ENCODE measurements around the gene TWF2.

The TWF2 gene

DNA sequence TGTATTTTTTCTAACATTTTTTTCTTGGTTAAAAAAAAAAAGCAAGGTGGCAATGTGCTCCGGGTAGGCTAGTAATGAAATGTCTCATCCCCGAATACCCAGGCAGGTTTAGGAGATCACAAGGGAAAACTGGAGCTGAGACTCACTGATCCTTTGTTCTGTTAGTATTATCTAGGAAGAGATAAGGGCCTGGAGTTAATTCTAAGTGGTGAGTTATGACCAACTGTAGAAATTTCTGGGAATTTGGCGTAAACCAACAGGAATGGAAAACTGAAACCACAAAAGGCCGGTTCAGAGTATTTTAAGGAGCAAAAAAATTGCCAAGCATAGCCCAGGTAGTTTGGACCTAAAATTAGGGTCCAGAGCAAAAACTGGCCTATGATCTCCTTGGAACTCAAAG lies 19.0 kb upstream of the TWF2 start:
- DNase-seq (ENCODE audit: low read depth, low spot score) = no peak

DNA sequence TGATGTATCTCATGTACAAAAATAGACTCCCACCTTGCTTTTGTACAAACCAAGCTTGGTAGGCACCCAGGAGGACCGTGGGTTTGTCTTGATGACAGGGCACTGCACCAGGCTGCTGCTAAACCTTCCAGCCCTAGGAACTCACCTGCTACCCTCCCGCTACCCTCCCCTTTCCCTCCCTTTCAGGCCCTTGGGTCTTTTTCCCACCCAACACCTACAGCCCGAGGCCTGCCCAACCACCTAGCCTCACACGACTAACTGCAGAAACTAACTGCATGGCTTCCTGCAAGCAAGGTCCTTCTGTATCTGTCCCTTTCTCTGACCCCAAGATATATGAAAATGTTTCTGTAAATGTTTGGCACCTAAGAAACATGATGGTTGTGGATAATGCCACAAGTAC lies 17.7 kb upstream of the TWF2 start:
- no peak for DNase-seq (ENCODE audit: low read depth, low spot score)

DNA sequence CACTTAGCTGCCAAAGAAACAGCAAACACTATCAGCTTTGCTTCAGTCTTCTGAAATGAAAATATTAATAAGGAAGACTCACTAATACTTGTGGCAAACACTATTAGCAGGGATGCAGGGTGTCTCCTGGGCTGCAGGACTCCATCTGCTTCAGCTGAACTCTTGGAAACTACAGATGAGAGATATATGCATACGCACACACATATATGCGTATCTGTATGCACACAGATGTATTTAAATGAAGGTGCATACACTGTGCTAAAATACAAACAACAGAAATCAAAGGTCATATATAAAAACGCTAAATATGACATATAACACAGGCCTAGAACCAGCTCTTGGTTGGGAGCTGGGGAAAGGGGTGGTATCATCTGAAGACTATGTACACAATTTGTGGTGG lies 17.2 kb upstream of the TWF2 start:
- DNase-seq (ENCODE audit: low read depth, low spot score) = no peak

DNA sequence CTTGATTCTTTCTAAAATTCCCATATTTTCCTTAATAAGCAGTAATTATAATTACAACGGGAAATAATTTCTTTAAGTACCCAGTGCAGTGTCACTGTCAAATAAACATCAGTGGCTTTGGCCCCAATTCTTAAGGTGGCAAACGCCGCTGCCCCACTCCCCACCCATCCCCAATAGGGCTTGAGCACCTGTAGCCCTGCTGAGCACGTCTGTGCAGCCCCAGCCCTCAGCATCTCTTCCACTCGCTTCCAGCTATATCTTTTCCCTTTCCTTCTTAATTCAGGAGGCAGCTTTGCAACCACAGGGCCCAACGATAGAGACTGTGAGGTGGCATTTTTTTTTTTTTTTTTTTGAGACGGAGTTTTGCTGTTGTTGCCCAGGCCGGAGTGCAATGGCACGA lies 15.7 kb upstream of the TWF2 start:
- DNase-seq (ENCODE audit: low read depth, low spot score) = no peak

DNA sequence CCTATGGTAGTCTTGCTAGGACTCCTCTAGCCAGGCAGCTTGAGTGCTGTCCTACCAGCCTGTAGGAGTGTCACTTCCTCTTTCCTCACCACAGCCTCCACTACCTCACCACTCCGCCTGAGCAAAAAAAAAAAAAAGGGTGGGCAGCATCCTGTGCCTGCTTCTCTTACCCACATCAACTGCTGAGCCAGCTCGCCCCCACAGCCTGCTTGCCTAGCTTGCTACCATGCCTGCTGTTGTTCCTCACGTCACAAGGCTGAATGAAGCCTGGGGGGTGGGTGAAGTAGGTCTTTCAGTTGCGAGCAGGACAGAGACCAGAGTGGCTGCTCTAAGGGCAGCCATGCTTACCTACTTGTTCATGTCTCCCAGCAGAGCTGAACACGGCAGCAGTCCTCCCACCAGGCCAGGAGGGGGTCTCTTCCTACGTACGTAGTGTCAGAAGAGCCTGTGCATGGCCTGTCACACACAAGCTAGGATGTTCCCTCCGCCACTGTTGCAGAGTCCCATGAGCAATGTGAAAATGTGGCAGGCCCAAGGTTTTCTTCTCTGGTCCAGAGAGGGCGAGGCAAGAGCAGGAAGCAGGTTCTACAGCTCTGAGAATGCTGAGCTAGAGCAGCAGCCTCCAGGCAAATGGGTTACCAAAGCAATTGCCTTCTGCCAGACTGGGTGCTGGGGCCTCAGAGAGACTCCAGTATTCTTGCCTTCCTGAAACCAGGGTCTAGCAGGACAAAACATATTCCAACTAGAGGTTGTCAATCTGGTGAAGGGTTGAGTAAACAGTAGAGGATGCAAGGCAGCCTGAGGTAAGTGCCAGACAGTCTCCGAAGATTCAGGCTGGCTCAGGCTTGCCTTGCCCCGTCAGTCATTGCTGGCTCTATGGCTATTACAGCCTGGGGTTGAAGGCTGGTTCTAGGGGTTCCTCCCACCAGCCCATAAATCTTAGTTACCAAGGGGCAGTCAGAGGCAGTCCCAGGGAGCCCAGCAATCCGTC lies 14.7 kb upstream of the TWF2 start:
- no peak for DNase-seq (ENCODE audit: low read depth, low spot score)

DNA sequence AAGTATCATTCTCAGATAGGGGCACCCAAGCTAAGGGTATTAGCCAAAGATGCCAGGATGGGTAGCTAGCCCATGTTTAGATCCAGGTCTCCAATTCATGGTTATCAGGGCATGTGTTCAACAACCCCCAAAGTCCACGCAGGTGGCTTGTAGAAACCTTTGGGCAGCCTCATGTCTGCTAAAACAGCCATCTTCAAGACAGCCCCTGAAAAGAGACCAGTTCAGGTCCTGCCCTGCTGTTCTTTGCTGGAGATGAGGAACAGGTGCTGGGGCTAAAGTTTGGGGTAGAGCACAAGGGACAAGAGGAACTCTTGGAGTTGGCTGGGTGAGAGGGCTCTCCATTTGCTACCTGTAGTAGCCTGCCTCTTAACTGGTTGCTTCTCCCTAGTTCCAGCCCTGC lies 11.2 kb upstream of the TWF2 start:
- no peak for DNase-seq (ENCODE audit: low read depth, low spot score)

DNA sequence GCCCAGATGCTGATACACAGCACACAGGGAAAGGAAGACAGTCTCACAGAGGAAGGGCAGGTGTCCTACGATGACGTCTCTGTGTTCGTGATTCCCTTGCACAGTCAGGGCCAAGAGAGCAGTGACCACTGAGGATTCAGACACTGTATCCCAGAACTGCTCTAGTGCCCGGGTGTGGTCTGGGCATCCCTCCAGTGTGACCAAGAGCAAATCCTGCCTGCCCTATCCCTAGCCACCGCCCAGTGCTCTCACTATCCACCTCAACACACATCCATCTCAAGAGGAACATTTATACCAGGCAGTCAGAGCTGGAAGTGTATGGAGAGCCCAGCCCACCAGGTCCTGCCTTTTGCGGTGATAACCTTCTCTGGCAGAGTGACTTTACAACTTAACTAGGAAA lies 10.7 kb upstream of the TWF2 start:
- no peak for DNase-seq (ENCODE audit: low read depth, low spot score)

GRCh38 chr3:52248816-52249547 lies 10.0 kb upstream of the TWF2 start:
- no peak for DNase-seq (ENCODE audit: low read depth, low spot score)

- DNase-seq (ENCODE audit: low read depth, low spot score) = no peak
These were observed 9.2 kb upstream of the TWF2 start for GRCh38 chr3:52248165-52248541.

DNA sequence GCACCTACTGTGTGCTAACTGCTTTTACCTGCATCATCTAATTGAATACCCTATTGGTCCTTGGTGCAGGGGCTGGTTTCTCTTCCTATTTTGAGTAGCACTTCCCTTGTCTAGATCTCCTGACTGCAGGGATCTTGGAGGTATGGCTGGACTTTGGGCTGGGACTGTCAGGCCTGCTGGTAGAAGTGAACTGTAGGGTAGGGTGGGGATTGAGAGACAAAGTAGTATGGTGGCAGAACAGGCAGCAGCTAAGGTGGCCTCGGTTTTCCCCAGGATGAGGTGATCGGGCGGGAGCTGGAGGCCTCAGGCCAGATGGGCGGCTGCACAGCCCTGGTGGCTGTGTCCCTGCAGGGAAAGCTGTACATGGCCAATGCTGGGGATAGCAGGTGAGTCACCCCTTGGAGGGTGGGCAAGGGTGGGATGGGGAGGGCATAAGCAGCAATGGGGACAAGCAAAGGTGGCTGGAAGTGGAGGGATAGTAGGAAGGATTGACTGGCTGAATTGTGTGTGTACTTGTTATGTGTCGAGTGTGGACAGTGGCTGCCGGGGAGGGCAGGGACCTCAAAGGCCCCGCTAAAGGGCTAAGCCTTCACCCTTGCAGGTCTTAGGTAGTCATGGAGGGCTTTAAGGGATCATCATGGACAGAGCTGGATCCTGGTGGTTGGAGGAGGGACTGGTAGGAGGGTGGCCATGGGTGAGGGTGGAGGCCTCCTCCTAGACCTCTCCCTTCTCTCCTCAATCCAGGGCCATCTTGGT lies 8.6 kb upstream of the TWF2 start:
- DNase-seq (ENCODE audit: low read depth, low spot score) = no peak

GRCh38 chr3:52246728-52247408 lies 7.9 kb upstream of the TWF2 start:
- no peak for DNase-seq (ENCODE audit: low read depth, low spot score)

DNA sequence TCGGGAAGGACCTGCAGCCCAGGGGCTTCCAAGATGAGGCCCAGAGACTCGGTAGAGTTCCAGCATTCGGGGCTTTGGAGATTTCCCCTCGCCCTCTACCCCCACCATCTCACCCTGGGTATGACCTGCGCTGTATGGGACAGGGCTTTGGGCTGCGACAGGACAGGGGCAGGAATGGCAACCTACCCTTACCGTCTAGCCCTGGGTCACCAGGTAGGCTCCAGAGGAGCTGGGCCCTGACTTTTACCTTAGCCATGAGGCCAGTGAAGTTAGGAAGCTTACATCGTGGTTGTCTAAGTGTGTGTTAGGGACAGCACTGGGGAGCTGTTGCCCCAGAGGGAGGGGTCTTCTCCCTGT lies 7.3 kb upstream of the TWF2 start:
- DNase-seq (ENCODE audit: low read depth, low spot score) = no peak

- no peak for DNase-seq (ENCODE audit: low read depth, low spot score)
These were observed 6.6 kb upstream of the TWF2 start, which contains the start of gene PPM1M for GRCh38 chr3:52245322-52246263. Gene PPM1M, plus strand, starts transcription at chr3:52245759. Its CDS starts 66 bp downstream, at chr3:52245825.

DNA sequence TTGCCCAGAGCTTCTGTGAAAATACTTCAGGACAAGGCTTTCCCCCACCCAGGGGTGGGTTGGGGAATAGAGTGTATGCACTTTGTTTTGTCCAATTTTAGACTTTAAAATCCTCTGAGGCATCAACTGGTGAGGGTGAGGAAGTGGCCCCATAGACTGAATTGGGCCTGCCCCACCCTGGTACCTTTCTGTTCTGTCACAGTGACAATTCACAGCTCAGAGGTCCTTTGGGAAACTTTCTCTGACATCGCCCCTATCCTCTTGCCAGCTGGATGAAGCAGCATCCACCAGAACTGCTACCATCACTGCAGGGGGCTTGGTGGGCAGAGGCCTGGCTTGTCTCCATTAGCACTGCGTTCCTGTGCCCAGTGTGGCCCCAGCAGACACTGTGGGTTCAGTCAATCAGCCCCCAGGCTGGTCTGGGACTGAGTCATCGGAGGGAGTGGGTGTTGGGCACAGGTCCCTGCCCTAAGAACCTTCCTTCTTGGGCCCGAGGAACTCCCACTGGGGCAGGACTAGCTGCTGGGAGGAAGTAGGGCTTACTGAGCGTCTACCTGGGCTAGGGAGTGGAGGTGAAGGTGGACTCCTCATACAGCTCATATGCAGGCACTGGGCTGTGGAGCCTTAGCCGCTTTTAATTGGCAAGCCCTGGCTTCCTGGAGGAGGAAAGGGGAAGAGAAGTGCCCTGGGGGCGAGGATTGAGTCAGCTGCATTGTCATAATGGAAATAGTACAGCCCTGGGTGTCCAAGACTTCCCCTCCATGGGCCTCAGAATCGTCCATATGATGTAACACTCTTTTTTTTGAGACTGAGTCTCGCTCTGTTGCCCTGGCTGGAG lies 5.1 kb upstream of the TWF2 start:
- DNase-seq (ENCODE audit: low read depth, low spot score) = no peak

DNA sequence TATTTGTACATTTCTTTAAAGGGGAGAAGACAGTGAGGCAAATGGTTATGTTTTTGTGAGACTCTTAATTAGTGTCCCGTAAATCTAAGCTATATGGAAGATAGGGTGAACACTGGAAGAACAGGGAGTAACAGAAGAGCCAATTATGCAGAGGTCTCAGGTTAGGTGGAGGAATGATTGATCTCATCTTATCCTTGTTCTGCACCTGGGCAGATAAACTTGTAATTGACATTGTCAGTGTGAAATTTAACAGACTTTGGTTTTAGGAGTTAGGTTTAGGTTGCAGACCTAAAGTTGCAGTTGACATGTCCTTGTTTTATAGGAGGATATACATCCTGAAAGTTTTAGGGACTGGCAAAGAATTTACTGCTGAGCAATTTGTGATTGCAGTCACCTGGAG lies 3.1 kb upstream of the TWF2 start:
- DNase-seq (ENCODE audit: low read depth, low spot score) = no peak

DNA sequence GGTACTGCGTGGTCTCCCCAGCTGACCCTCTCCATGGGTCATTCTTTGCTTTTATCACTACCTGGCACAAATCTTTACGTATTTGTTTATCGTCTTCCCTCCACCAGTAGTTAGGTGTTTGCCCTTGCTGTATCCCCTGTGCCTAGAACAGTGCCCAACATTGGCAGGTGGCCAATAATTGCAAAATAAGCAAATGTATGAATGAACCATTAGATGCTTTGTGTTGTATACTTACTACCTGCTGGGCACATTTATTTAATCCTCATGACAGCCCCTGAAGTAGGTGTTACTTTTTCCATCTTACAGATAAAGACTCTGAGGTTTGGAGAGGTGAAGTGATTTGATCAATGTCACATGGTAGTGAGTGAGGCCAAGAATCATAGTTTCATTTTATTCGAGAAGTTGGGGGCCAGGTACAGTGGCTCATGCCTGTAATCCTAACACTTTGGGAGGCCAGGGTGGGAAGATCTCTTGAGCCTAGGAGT lies 2.0 kb upstream of the TWF2 start:
- no peak for DNase-seq (ENCODE audit: low read depth, low spot score)

DNA sequence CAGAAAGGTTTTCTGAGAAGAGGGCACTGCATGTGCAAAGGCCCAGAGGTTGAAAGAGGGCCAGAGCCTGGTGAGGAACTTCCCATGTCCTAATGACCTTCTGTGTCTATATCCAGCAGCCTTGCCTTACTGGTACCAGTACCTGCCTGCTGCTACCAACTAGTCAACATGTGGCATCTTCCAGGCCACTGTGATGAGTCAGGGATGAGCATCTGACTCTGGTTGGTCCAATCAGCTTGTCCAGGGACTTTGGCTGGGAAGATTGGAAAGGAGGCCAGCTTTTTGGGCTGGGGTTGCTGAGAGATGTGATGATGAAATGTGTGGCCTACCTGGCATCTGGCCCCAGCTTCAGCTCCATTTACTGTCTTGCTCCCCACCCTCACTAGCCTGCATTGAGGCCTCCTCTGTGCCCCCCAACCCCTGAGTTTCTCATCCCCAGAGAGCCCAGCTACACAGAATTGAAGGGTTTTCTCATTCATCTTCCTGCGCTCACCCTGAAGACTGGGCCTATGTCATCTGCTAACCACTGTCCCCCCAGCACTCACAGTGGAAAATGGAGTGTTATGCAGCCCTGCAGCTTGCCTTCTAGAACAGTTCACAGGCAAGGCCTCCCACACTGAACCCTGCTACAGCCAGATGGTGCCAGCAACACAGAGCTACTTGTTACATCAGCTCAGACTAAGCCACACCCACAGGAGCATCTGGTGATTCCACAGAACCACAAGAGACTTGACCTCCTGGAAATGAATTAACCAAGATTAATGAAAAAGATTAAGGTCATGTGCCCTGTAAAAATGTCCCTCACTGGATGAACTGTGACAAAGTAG lies 1.3 kb upstream of the TWF2 start:
- DNase-seq (ENCODE audit: low read depth, low spot score) = no peak

- DNase-seq (ENCODE audit: low read depth, low spot score) = no peak
These were observed 681 bp downstream of the TWF2 start for GRCh38 chr3:52238193-52238760.
